ENCODE measurements around the gene UGT2A1.

The UGT2A1 gene

GRCh38 chr4:69546134-69546765 lies 106.8 kb downstream of the UGT2A1 start:
- TF ChIP-seq, protein P1, sequence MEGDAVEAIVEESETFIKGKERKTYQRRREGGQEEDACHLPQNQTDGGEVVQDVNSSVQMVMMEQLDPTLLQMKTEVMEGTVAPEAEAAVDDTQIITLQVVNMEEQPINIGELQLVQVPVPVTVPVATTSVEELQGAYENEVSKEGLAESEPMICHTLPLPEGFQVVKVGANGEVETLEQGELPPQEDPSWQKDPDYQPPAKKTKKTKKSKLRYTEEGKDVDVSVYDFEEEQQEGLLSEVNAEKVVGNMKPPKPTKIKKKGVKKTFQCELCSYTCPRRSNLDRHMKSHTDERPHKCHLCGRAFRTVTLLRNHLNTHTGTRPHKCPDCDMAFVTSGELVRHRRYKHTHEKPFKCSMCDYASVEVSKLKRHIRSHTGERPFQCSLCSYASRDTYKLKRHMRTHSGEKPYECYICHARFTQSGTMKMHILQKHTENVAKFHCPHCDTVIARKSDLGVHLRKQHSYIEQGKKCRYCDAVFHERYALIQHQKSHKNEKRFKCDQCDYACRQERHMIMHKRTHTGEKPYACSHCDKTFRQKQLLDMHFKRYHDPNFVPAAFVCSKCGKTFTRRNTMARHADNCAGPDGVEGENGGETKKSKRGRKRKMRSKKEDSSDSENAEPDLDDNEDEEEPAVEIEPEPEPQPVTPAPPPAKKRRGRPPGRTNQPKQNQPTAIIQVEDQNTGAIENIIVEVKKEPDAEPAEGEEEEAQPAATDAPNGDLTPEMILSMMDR (IDR thresholded peaks at IDR 0.05; ENCODE audit: low read depth, low read length, missing control alignments) = no peak
- in situ Hi-C loops (cut with HindIII; ENCODE audit: low pct_ligation_motif_present, low sequenced_read_pairs) = no loop called here
- H3K27me3 ChIP-seq (replicated peaks) = no peaks in the 10 kb centered on the region
- no peak overlapping the region for H3K4me3 ChIP-seq (ENCODE audit: low read depth, low read length)
- peak; percentile 5 for DNase-seq
- H3K27ac ChIP-seq = no peak overlapping the region
- H3K36me3 ChIP-seq (replicated peaks) = no peaks in the 10 kb centered on the region

Measured in brain microvascular endothelial cell (primary cell).